ENCODE data around the gene LRMDA.

The LRMDA gene

GRCh38 chr10:76035206-76036110, 604.0 kb downstream of the LRMDA start:
- peak in 3 of 42 donors; percentile 9 to 39 (median 13) for DNase-seq
- intact Hi-C loops (cut with DNase I) = loop anchor here (10.0 kb wide), 1 partner anchor 631 kb away; the partner anchor contains the start of gene ZNF503

GRCh38 chr10:76036111-76036940, 604.9 kb downstream of the LRMDA start:
- peak; percentile 54 to 91 (median 82) for DNase-seq
- intact Hi-C loops (cut with DNase I) = loop anchor here (10.0 kb wide), 1 partner anchor 632 kb away; the partner anchor contains the start of gene ZNF503

- intact Hi-C loops (cut with DNase I) = loop anchor here (10.0 kb wide), 1 partner anchor 632 kb away; the partner anchor contains the start of gene ZNF503
- DNase-seq = no peak
Observed at GRCh38 chr10:76036962-76037361, 605.5 kb downstream of the LRMDA start.

- no peak for DNase-seq
- intact Hi-C loops (cut with DNase I) = loop anchor here (10.0 kb wide), 1 partner anchor 633 kb away; the partner anchor contains the start of gene ZNF503
Observed at GRCh38 chr10:76037531-76038155, 606.2 kb downstream of the LRMDA start.

GRCh38 chr10:76038696-76039095, 607.3 kb downstream of the LRMDA start:
- DNase-seq = no peak
- intact Hi-C loops (cut with DNase I) = loop anchor here (10.0 kb wide), 1 partner anchor 634 kb away; the partner anchor contains the start of gene ZNF503

- DNase-seq = no peak
- intact Hi-C loops (cut with DNase I) = no loop called here
Observed at GRCh38 chr10:76040107-76040829, 608.8 kb downstream of the LRMDA start.

- no peak for DNase-seq
- intact Hi-C loops (cut with DNase I) = no loop called here
Observed at GRCh38 chr10:76040830-76041220, 609.4 kb downstream of the LRMDA start.

- no peak for DNase-seq
- intact Hi-C loops (cut with DNase I) = no loop called here
Observed at GRCh38 chr10:76041551-76041950, 610.1 kb downstream of the LRMDA start.

GRCh38 chr10:76043261-76043660, 611.8 kb downstream of the LRMDA start:
- no peak for DNase-seq
- intact Hi-C loops (cut with DNase I) = no loop called here

- intact Hi-C loops (cut with DNase I) = no loop called here
- no peak for DNase-seq
Observed at GRCh38 chr10:76044751-76045150, 613.3 kb downstream of the LRMDA start.

- no peak for DNase-seq
- intact Hi-C loops (cut with DNase I) = no loop called here
Observed at GRCh38 chr10:76045174-76045573, 613.8 kb downstream of the LRMDA start.

- intact Hi-C loops (cut with DNase I) = no loop called here
- DNase-seq = no peak
Observed at GRCh38 chr10:76047521-76047920, 616.1 kb downstream of the LRMDA start.

- intact Hi-C loops (cut with DNase I) = no loop called here
- no peak for DNase-seq
Observed at GRCh38 chr10:76049581-76050290, 618.3 kb downstream of the LRMDA start.

GRCh38 chr10:76050291-76050625, 618.8 kb downstream of the LRMDA start:
- intact Hi-C loops (cut with DNase I) = no loop called here

GRCh38 chr10:76051007-76051936, 619.8 kb downstream of the LRMDA start:
- no peak for DNase-seq
- intact Hi-C loops (cut with DNase I) = no loop called here

More at GRCh38 chr10:76050291-76050625, 618.8 kb downstream of the LRMDA start:
- DNase-seq = no peak

GRCh38 chr10:76052682-76053503, 621.5 kb downstream of the LRMDA start:
- DNase-seq = no peak
- intact Hi-C loops (cut with DNase I) = no loop called here
